ENCODE measurements around the gene NEMF.

- no peak for TF ChIP-seq POLR2A (IDR thresholded peaks at IDR 0.05)
- TF ChIP-seq CTCF (IDR thresholded peaks at IDR 0.05): no peak
Measured at GRCh38 chr14:49886523-49886922, 33.9 kb upstream of the NEMF start.
